T-helper 2 cell (primary cell): ENCODE results near the gene ERMARD.
A peak's percentile ranks its signal among the peaks of the same experiment; 100 is the strongest.

ENCODE experiments used
- DNase-seq, 5 experiments: peaks; one replicate each; pipeline versions ENCODE4 v3.0.0 to v3.0.0-alpha.2; 2012 to 2022

The ERMARD gene

GRCh38 chr6:169803271-169803811, 51.9 kb downstream of the ERMARD start:
- DNase-seq = peak in 1 of 5 experiments; percentile 69

DNA sequence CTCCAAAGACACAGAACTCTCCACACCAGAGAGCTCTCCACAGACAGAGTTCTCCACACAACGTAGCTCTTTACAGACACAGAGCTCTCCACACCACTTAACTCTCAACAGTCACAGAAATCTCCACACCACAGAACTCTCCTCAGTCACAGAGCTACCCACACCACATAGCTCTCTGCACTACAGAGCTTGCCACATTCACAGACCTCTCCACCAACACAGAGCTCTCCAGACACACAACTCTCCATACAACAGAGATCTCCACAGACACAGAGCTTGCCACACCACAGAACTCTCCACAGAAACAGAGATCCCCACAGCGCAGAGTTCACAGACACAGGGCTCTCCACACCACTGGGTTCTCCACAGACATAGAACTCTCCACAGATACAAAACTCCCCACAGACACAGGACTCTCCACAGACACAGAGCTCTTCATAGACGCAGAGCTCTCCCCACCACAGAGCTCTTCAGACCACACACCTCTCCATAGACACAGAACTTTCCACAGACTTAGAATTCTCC, 52.5 kb downstream of the ERMARD start:
- DNase-seq = peak in 1 of 5 experiments; percentile 39

DNA sequence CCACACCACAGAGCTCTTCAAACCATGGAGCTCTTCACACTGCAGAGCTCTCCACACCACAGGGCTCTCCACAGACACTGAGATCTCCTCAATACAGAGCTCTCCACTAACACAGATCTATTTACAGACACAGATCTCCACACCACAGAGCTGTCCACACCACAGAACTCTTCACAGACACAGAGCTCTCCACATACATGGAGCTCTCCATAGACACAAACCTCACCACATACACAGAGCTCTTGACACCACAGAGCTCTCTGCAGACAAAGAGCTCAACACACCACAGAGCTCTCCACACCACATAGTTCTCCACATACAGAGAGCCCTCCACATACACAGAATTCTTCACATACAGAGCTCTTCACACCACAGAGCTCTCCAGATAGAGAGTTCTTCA, 53.0 kb downstream of the ERMARD start:
- DNase-seq = peak in 1 of 5 experiments; percentile 54

DNA sequence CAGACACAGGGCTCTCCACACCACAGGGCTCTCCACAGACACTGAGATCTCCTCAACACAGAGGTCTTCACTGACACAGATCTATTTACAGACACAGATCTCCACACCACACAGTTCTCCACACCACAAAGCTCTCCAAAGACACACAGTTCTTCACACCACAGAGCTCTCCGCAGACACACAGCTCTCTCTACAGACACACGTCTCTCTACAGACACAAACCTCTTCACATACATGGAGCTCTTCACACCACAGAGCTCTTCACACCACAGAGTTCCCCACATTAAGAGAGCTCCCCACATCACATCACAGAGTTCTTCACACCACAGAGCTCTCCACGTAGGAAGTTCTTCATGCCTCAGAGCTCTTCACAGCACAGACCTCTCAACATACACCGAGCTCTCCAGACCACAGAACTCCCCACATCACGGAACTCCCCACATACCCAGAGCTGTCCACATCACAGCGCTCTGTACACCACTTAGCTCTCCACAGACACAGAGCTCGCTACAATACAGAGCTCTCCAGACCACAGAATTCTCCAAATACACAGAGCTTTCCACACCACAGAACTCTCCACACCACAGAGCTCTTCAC, 53.9 kb downstream of the ERMARD start:
- DNase-seq = peak in 2 of 5 experiments; percentile 17 to 33

GRCh38 chr6:169806701-169807100, 55.3 kb downstream of the ERMARD start:
- peak in 2 of 5 experiments; percentile 50 to 77 for DNase-seq

- peak in 2 of 5 experiments; percentile 34 to 61 for DNase-seq
Measured at GRCh38 chr6:169807229-169807628, 55.8 kb downstream of the ERMARD start.

DNA sequence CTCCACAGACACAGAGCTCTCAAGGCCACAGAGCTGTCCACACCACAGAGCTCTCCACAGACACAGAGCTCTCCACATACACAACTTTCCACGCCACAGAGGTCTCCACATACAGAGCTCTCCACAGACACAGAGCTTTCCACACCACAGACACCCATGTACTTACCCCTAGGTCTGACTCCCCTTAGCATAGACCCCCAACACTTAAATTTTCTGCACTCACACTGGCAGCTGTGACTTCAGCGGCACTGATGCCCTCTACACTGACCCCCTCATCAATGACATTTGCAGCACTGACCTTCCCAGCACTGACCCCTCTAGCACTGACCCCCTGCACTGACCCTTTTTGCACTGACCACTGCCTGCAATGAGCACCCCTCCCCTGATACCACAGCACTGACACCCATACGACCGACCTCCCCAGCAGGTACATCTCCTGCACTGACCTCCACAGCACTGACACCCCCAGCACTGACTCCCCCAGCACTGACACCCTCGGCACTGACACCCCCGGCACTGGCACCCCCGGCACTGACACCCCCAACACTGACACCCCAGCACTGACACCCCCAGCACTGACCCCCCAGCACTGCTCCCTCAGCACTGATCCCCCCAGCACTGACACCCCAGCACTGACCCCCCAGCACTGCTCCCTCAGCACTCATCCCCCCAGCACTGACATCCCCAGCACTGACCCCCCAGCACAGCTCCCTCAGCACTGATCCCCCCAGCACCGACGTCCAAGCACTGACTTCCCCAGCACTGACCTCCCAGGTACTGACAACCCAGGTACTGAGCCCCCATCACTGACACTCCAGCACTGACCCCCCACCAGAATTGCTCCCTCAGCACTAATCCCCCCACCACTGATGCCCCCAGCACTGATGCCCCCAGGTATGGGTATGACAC, 56.5 kb downstream of the ERMARD start:
- no peak for DNase-seq

- DNase-seq = no peak
Measured at GRCh38 chr6:169808608-169808967, 57.2 kb downstream of the ERMARD start.

DNA sequence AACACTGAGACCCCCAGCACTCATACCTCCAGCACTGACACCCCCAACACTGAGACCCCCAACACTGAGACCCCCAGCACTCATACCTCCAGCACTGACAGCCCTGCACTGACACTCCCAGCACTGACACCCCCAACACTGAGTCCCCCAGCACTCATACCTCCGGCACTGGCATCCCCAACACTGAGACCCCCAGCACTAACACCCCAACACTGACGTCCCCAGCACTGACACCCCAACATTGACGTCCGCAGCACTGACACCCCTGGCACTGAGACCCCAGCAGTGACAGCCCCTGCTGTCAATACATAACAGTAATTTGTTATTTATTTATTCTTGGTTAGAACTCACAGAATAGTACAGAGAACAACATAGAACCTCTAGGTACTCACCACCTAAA, 58.0 kb downstream of the ERMARD start:
- no peak for DNase-seq

DNA sequence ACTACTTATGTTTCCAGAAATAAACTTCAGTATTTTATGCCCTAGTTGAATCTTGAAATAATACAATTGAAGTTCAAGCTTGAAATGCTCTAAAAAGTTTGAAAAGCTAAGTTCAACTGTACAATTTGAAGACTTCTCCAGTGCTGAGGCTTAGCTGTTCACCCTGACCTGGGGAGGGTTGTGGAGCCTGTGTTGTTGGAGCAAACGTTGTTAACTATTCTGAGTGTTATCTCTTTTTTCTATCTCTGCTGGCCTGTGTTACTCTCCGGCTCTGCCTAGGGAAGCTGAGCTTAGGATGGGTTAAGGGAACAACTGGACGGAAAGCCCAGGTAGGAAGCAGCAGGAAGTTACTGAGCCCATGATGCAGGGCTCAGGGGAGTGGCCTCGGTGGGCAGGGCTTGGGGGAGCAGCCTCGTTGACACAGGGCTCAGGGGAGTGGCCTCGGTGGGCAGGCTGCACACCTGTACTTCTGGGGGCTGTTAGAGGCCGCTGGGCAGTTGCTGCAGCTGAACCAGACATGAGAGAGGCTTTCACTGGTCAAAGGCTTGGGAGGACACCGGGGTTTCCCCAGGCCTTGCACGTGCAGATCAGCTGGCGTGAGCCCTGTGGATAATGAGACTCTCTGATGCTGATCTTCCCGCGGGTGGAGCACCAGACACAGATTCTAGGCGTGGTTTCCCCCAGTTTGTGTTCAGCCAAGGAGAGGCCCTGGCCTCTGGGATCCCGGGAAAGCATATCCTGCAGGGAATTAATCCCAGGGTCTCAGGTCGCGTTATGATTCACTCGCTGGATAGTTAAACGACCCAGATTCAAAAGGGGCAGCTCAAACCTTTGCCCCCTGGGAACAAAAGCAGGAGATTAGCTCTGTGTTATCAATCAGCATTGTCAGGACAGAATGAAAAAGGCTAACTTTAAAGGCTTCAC, 58.9 kb downstream of the ERMARD start:
- no peak for DNase-seq

DNA sequence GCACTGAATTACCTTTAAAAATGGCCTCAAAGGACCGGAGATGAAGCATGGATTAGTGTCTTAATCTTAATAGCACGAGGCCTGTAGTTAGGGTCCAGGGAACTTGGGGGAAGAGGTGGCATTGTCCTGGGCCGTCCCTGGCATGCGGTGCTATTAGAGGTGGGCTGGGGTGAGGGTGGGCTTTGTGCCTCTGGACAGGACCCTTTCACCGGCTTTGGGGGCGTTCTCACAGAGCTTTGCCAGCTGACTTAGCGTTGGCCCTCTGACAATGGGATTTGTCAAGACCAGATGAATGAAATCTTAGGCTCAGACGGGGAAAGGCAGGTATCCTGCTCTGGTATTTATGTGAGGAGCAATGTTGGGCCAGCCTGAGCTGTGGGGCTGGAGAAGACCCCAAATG, 59.6 kb downstream of the ERMARD start:
- no peak for DNase-seq

GRCh38 chr6:169811521-169812256, 60.3 kb downstream of the ERMARD start:
- DNase-seq = no peak

DNA sequence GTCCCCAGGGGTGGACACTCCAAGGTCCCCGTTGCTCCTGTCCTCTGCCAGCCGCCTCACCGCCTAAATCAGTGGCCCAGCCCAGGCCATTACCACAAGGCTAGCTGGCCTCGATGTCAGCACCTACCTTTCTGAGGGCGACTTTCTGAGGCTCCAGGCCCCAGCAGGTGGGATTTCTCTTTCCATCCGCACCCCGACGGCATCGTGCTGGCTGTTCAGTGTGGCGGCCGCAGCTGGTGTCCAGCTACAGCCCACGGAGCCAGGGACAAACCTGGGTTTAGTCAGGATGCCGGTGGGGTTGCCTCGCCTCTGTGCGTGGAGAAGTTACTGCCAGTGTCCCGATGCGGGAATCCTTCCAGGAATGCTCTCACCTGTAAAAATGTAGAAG, 60.8 kb downstream of the ERMARD start:
- no peak for DNase-seq

GRCh38 chr6:169813969-169814368, 62.5 kb downstream of the ERMARD start:
- no peak for DNase-seq

GRCh38 chr6:169816054-169816453, 64.6 kb downstream of the ERMARD start:
- no peak for DNase-seq

DNA sequence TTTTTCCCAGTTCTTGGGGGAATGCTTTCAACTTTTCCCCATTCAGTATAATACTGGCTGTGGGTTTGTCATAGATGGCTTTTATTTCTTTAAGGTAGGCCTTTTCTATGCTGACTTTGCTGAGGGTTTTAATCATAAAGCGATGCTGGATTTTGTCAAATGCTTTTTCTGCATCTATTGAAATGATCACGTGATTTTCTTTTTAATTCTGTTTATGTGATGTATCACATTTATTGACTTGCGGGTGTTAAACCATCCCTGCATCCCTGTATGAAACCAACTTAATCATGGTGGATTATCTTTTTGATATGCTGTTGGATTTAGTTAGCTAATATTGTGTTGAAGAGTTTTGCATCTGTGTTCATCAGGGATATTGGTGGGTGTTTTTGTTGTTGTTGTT, 65.6 kb downstream of the ERMARD start:
- no peak for DNase-seq

DNA sequence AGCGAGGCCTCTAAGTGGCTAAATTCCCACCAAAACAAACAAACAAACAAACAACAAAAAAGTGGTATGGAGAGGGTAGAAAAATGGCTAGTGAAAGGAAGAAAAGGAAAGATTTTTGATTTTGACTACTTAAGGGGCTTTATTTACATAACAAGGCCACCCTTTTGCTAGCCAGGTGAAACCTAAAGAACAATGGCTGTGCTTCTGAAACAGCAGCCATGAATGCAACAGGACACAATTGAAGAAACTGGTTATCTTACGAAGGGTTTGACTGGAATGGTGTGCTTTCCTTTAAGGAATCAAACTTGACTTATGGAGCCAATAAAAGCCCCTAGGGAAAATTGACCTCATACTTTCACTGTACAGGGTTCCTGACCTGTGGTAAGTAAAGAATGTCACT, 68.9 kb downstream of the ERMARD start:
- DNase-seq = no peak

GRCh38 chr6:169824021-169824420, 72.6 kb downstream of the ERMARD start:
- DNase-seq = no peak

- DNase-seq = no peak
Measured at GRCh38 chr6:169824848-169825557, 73.6 kb downstream of the ERMARD start.

GRCh38 chr6:169825558-169826225, 74.3 kb downstream of the ERMARD start:
- no peak for DNase-seq

DNA sequence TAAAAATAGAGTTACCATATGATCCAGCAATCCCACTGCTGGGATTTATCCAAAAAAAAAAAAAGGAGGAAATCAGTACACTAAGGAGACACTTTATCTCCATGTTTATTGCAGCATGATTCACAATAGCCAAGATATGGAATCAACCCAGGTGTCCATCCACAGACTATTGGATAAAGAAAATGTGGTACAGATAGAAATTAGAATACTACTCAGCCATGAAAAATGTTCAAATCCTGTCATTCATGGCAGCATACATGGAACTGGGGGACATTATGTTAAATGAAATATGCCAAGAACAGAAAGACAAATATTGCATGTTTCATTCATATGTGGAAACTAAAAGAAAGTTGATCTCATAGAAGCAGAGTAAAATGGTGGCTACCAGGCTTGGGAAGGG, 75.3 kb downstream of the ERMARD start:
- no peak for DNase-seq
